ENCODE measurements around the gene TYW1.
"Not testable (repeated sequence)": the region's sequence is repeated elsewhere in the genome, so short reads cannot be mapped to it uniquely, and the experiment has no call there.

DNA sequence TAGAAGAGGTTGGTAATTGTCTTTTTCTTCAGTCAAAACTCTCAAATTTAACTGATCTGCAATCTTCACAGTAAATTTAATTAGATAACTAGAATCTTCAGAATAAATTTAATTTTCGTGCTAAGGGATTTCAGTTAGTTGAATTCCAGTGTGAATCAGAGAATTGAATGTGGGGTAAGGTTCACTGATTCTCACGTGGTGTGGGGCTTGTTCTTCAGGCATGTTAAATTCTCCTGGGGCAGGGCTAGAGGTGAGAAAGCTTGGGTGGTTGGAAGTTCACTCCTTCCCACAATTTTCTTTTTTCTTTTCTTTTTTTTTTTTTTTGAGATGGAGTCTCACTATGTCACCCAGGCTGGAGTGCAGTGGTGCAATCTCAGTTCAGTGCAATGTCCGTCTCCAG is 13.0 kb downstream of the TYW1 start:
- not testable (repeated sequence) for TF ChIP-seq BHLHE40 (IDR thresholded peaks at IDR 0.05; ENCODE audit: borderline replicate concordance); SP1 (IDR thresholded peaks at IDR 0.05); ZNF384 (IDR thresholded peaks at IDR 0.05); PKNOX1 (IDR thresholded peaks at IDR 0.05); FOXK2 (IDR thresholded peaks at IDR 0.05); FOXA1 (IDR thresholded peaks at IDR 0.05); HDGF (IDR thresholded peaks at IDR 0.05; ENCODE audit: borderline replicate concordance); SUZ12 (IDR thresholded peaks at IDR 0.05); L3MBTL2 (conservative IDR thresholded peaks at IDR 0.05); TARDBP (IDR thresholded peaks at IDR 0.05); ELF4 (IDR thresholded peaks at IDR 0.05); ARNT (IDR thresholded peaks at IDR 0.05); FOXM1 (IDR thresholded peaks at IDR 0.05; ENCODE audit: borderline replicate concordance); CTBP1 (IDR thresholded peaks at IDR 0.05; ENCODE audit: borderline replicate concordance)
